Endodermal cell (in vitro differentiated cells): ENCODE measurements around the gene ADGRL3. TPM values are rescaled to one million over a fixed set of nuclear protein-coding genes. Genes with fewer than 3 reads are reported as not detected.

Experiments
- DNase-seq: peaks from one replicate; pipeline ENCODE4 v3.0.0-alpha.2; 2017
- H3K27ac ChIP-seq: 2 replicates; pipeline ENCODE4 v1.5.1; 2013; ENCODE audit warnings: mild to moderate bottlenecking, low read depth, low read length, moderate library complexity
- H3K27me3 ChIP-seq: 2 replicates; pipeline ENCODE4 v1.6.1; 2013; ENCODE audit warnings: mild to moderate bottlenecking, low read length, moderate library complexity; ENCODE audit not compliant: insufficient read depth, control insufficient read depth, poor library complexity, severe bottlenecking
- H3K36me3 ChIP-seq: 2 replicates; pipeline ENCODE4 v1.7.0; 2013; ENCODE audit warnings: mild to moderate bottlenecking, low read length, moderate library complexity; ENCODE audit not compliant: control insufficient read depth, insufficient read depth
- H3K4me1 ChIP-seq: one replicate; pipeline ENCODE4 v1.7.0; 2013; ENCODE audit warnings: low read length; ENCODE audit not compliant: control insufficient read depth, insufficient read depth
- H3K4me3 ChIP-seq: 2 replicates; pipeline ENCODE4 v1.5.1; 2013; ENCODE audit warnings: mild to moderate bottlenecking, low read length, moderate library complexity
- H3K9ac ChIP-seq: 2 replicates; pipeline ENCODE4 v1.6.1; 2013; ENCODE audit warnings: mild to moderate bottlenecking, low read length, moderate library complexity; ENCODE audit not compliant: poor library complexity, severe bottlenecking; ENCODE audit errors: extremely low read depth
- H3K9me3 ChIP-seq: 2 replicates; pipeline ENCODE4 v1.6.1; 2013; ENCODE audit warnings: mild to moderate bottlenecking, low read length, moderate library complexity; ENCODE audit not compliant: control insufficient read depth
- H3K27ac Mint-ChIP-seq: 2 replicates; pipeline ENCODE4 v1.8.0; 2020; ENCODE audit warnings: mixed read lengths
- H3K27me3 Mint-ChIP-seq: 2 replicates; pipeline ENCODE4 v1.8.0; 2021; ENCODE audit warnings: mild to moderate bottlenecking, mixed read lengths; ENCODE audit not compliant: insufficient read depth
- H3K36me3 Mint-ChIP-seq: 2 replicates; pipeline ENCODE4 v1.8.0; 2020; ENCODE audit warnings: low read depth, mixed read lengths
- H3K4me1 Mint-ChIP-seq: 2 replicates; pipeline ENCODE4 v1.8.0; 2020; ENCODE audit warnings: mixed read lengths
- H3K4me3 Mint-ChIP-seq: 2 replicates; pipeline ENCODE4 v1.8.0; 2020; ENCODE audit warnings: mild to moderate bottlenecking, moderate library complexity, mixed read lengths
- H3K9me3 Mint-ChIP-seq: 2 replicates; pipeline ENCODE4 v1.8.0; 2020; ENCODE audit warnings: mild to moderate bottlenecking, mixed read lengths
- WGBS, 2 experiments: methylation state at CpG; one replicate each; pipeline versions ENCODE4 v1.1.5 to v1.1.7; 2013; ENCODE audit warnings: missing lambda C conversion rate in 2 of 2, mixed read lengths in 1 of 2; ENCODE audit not compliant: insufficient coverage in 1 of 2, insufficient read length in 1 of 2; 5-methylcytosine and 5-hydroxymethylcytosine counted together
- total RNA-seq, 2 donors: library from RNA; stranded (reverse); fragmentation: NEBNext Ultra II Directional in 1 of 2; extraction: Animal tissue kit (Norgen Biotek cat#: 25700) in 1 of 2; gene quantifications; 2 replicates in 1 of 2; 3 replicates in 1 of 2; pipeline ENCODE4 v1.2.1, GENCODE V29; 2021
- TF ChIP-seq, protein P1 (sequence below): fragments of 200-600 bp; sonication (generic); conservative IDR thresholded peaks from 2 replicates; pipeline ENCODE4 v1.5.0; 2021; ENCODE audit warnings: antibody characterized with exemption, mild to moderate bottlenecking

Gene ADGRL3
- total RNA-seq, 2 donors from 2014 or later, result 9.9 to 10.3 TPM

DNA sequence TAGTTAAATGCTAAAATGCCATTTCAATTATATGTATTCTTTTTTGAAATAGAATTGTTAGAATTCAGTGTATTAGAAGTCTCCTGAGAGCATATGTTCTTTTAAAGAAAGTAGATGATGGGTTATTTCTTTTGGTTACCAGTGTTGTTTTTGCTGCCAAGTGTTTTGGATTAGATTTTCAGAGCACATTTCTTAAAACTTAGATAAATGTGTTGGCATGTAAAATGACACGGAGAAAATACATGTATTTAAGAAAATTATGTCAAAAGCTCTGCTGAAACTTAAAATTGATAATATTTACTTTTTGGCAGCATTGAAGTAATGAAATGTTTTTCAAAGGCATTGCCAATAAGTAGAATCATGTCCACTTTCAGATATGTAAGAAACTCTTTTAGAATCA is 379.7 kb downstream of the ADGRL3 start:
- 91 to 100% methylated on average over 1 of the region's 1 CpG for WGBS, 2 experiments
- no peak overlapping the region for H3K9ac ChIP-seq
- no peaks in the 10 kb centered on the region for H3K9me3 Mint-ChIP-seq
- no peak overlapping the region for H3K4me3 Mint-ChIP-seq
- no peak overlapping the region for H3K27ac ChIP-seq
- H3K4me1 Mint-ChIP-seq, result no peaks in the 10 kb centered on the region
- no peaks in the 10 kb centered on the region for H3K36me3 Mint-ChIP-seq
- no peaks in the 10 kb centered on the region for H3K9me3 ChIP-seq
- no peaks in the 10 kb centered on the region for H3K27me3 Mint-ChIP-seq
- no peak overlapping the region for H3K4me3 ChIP-seq
- no peaks in the 10 kb centered on the region for H3K4me1 ChIP-seq
- no peaks in the 10 kb centered on the region for H3K27me3 ChIP-seq
- TF ChIP-seq, protein P1, sequence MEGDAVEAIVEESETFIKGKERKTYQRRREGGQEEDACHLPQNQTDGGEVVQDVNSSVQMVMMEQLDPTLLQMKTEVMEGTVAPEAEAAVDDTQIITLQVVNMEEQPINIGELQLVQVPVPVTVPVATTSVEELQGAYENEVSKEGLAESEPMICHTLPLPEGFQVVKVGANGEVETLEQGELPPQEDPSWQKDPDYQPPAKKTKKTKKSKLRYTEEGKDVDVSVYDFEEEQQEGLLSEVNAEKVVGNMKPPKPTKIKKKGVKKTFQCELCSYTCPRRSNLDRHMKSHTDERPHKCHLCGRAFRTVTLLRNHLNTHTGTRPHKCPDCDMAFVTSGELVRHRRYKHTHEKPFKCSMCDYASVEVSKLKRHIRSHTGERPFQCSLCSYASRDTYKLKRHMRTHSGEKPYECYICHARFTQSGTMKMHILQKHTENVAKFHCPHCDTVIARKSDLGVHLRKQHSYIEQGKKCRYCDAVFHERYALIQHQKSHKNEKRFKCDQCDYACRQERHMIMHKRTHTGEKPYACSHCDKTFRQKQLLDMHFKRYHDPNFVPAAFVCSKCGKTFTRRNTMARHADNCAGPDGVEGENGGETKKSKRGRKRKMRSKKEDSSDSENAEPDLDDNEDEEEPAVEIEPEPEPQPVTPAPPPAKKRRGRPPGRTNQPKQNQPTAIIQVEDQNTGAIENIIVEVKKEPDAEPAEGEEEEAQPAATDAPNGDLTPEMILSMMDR, result no peak
- H3K27ac Mint-ChIP-seq, result no peak overlapping the region
- no peak for DNase-seq
- no peaks in the 10 kb centered on the region for H3K36me3 ChIP-seq

DNA sequence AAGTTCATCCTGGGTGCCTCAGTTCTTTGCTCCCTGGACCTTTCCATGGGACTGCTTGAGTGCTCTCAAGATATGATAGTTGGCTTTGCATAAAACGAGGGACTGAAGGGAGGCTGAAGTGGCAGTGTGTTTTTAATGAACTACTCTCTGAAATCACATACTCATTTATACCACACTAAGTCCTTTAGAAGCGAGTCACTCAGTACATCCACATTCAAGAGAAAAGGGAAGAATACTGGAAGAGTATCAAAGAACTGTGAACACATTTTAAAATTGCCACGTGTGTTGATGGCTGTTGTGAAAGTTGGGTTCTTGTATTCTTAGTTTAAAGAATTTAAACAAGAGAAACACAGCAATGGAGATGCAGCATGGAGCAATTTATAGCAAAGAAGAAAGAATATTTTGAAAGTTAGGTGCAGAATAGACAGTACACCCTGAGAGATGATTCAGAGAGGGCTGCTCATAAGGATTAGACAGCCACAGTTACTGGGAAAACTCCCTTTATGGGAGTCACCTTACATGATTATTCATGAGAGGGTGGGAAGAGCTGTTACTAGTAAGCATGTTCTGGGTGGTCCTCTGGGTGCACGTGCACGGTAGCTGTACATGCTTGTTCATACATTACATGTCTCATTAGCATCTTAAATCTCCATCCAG is 380.7 kb downstream of the ADGRL3 start:
- Histone ChIP-seq H3K4me1 (no peaks in the 10 kb centered on the region), H3K27ac (no peak overlapping the region), H3K4me3 (no peak overlapping the region), H3K9ac (no peak overlapping the region), H3K27me3 (no peaks in the 10 kb centered on the region), H3K9me3 (no peaks in the 10 kb centered on the region), H3K36me3 (no peaks in the 10 kb centered on the region)
- H3K36me3 Mint-ChIP-seq, result no peaks in the 10 kb centered on the region
- H3K9me3 Mint-ChIP-seq, result no peaks in the 10 kb centered on the region
- H3K4me1 Mint-ChIP-seq, result peaks cover 2% of the 10 kb centered on the region
- H3K27ac Mint-ChIP-seq, result no peak overlapping the region
- TF ChIP-seq, protein P1, result no peak
- H3K4me3 Mint-ChIP-seq, result no peak overlapping the region
- no peak for DNase-seq
- no peaks in the 10 kb centered on the region for H3K27me3 Mint-ChIP-seq
- 80 to 91% methylated on average over 1 to 5 of the region's 5 CpGs for WGBS, 2 experiments

DNA sequence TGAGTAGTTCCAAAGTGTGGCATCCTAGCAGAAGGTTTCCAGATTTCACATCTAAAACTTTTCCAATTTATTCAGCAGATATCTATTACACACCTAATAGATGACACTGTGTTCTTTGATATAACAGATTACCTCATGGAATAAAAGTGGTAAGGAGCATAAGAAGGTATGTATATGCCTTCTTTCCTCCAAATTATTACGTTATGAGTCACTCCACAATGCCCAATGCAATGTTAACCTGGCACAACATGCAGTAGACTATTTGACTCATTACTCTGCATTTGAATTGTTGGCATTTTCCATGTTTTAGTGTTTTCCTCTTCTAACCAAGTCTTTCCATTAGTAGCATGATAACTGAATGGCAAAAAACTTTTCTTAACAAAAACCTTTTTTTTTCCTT is 383.6 kb downstream of the ADGRL3 start:
- H3K36me3 Mint-ChIP-seq, result no peaks in the 10 kb centered on the region
- no peak overlapping the region for H3K27ac Mint-ChIP-seq
- Histone ChIP-seq H3K27me3 (no peaks in the 10 kb centered on the region), H3K9me3 (no peaks in the 10 kb centered on the region), H3K4me3 (no peak overlapping the region), H3K9ac (no peak overlapping the region), H3K27ac (no peak overlapping the region), H3K36me3 (no peaks in the 10 kb centered on the region), H3K4me1 (no peaks in the 10 kb centered on the region)
- no peaks in the 10 kb centered on the region for H3K27me3 Mint-ChIP-seq
- H3K4me1 Mint-ChIP-seq, result peaks cover 2% of the 10 kb centered on the region
- H3K9me3 Mint-ChIP-seq, result no peaks in the 10 kb centered on the region
- no peak for DNase-seq
- TF ChIP-seq, protein P1, result no peak
- no peak overlapping the region for H3K4me3 Mint-ChIP-seq
- 78 to 88% methylated on average over 1 of the region's 1 CpG for WGBS, 2 experiments
